ENCODE measurements around the gene CTXN2.

GRCh38 chr15:48230498-48230897 lies 39.0 kb downstream of the CTXN2 start:
- TF ChIP-seq REST (IDR thresholded peaks at IDR 0.05; ENCODE audit: insufficient read depth in 1 of 2, low read depth in 2 of 2, low read length in 1 of 2) (no peak), CTCF (IDR thresholded peaks at IDR 0.05) (no peak), POLR2AphosphoS5 (IDR thresholded peaks at IDR 0.05; ENCODE audit: low read depth, low read length) (no peak)

Data from Panc1 (cell line).